Natural killer cell (primary cell): ENCODE data around the gene CYP19A1. TPM values are rescaled to one million over a fixed set of nuclear protein-coding genes. Genes with fewer than 3 reads are reported as not detected.

Experiments used
- ATAC-seq, 3 donors: fragments of 150-1000 bp in 2 of 3; fragments of 200-7000 bp in 1 of 3; cut with Tn5 transposase; 1 replicate in 1 of 3; 2 replicates in 2 of 3; pipeline ENCODE4 v1.10.0; 2021; ENCODE audit warnings: mild to moderate bottlenecking in 2 of 3, moderate library complexity in 2 of 3
- DNase-seq, 2 donors: peaks; one replicate each; pipeline versions ENCODE4 v3.0.0 to v3.0.0-alpha.2; 2013 to 2021; ENCODE audit warnings: mixed read lengths in 1 of 2
- H3K27ac ChIP-seq: one replicate; pipeline ENCODE4 v1.5.1; 2013; ENCODE audit warnings: mild to moderate bottlenecking, low read length
- H3K27me3 ChIP-seq: one replicate; pipeline ENCODE4 v1.6.1; 2013; ENCODE audit warnings: low read length; ENCODE audit not compliant: control insufficient read depth, insufficient read depth
- H3K36me3 ChIP-seq: one replicate; pipeline ENCODE4 v1.6.1; 2013; ENCODE audit warnings: low read length; ENCODE audit not compliant: control insufficient read depth, insufficient read depth
- H3K4me1 ChIP-seq: one replicate; pipeline ENCODE4 v1.6.1; 2013; ENCODE audit warnings: low read length; ENCODE audit not compliant: control insufficient read depth, insufficient read depth
- H3K4me3 ChIP-seq: one replicate; pipeline ENCODE4 v1.5.1; 2013; ENCODE audit warnings: low read length
- H3K9me3 ChIP-seq: one replicate; pipeline ENCODE4 v1.6.1; 2013; ENCODE audit warnings: low read length; ENCODE audit not compliant: control insufficient read depth, insufficient read depth
- H3K27ac Mint-ChIP-seq, 2 donors: one replicate each; pipeline ENCODE4 v1.8.0; 2022; ENCODE audit warnings: mild to moderate bottlenecking in 2 of 2, mixed read lengths in 2 of 2, moderate library complexity in 1 of 2
- H3K27me3 Mint-ChIP-seq, 2 donors: one replicate each; pipeline ENCODE4 v1.8.0; 2022; ENCODE audit warnings: low read depth in 2 of 2, mixed read lengths in 2 of 2
- H3K36me3 Mint-ChIP-seq: one replicate; pipeline ENCODE4 v1.8.0; 2022; ENCODE audit warnings: mixed read lengths
- H3K4me1 Mint-ChIP-seq, 2 donors: one replicate each; pipeline ENCODE4 v1.8.0; 2022; ENCODE audit warnings: mixed read lengths in 2 of 2
- H3K4me3 Mint-ChIP-seq: one replicate; pipeline ENCODE4 v1.8.0; 2022; ENCODE audit warnings: mild to moderate bottlenecking, moderate library complexity, mixed read lengths
- H3K9me3 Mint-ChIP-seq, 2 donors: one replicate each; pipeline ENCODE4 v1.8.0; 2022; ENCODE audit warnings: mixed read lengths in 2 of 2
- CTCF ChIP-seq: fragments of 200-600 bp; IDR thresholded peaks from one replicate; pipeline ENCODE4 v1.8.0; 2022; ENCODE audit warnings: antibody characterized with exemption
- WGBS: methylation state at CpG from one replicate; pipeline ENCODE4 v1.1.7; 2013; ENCODE audit warnings: missing lambda C conversion rate; ENCODE audit not compliant: insufficient coverage; 5-methylcytosine and 5-hydroxymethylcytosine counted together
- intact Hi-C: fragments of 100-400 bp; cut with micrococcal nuclease; formaldehyde crosslinking; loops from one replicate; pipeline ENCODE4 v1.14.2; 2022
- total RNA-seq, 4 donors: library from RNA; stranded (reverse); fragments of 120-200 nt in 1 of 4; gene quantifications; one replicate each; pipeline versions ENCODE4 v1.2.3 to v1.2.4, GENCODE V29; 2013 to 2022

Gene CYP19A1
- total RNA-seq, 3 donors from 2014 or later (not counting 1 experiment from before 2014, with no cell fraction given), result not detected

GRCh38 chr15:51202783-51203182 is 135.6 kb downstream of the CYP19A1 start:
- Mint-ChIP-seq H3K36me3 (no peaks in the 10 kb centered on the region), H3K4me1 (no peaks in the 10 kb centered on the region), H3K4me3 (no peak overlapping the region), H3K27ac (no peak overlapping the region), H3K9me3 (no peaks in the 10 kb centered on the region), H3K27me3 (peaks cover 6 to 23% of the 10 kb centered on the region in 2 donors)
- no peaks in the 10 kb centered on the region for H3K36me3 ChIP-seq
- 38% methylated on average over 2 of the region's 3 CpGs for WGBS
- TF ChIP-seq CTCF, result no peak
- no peaks in the 10 kb centered on the region for H3K27me3 ChIP-seq
- no peak overlapping the region for H3K4me3 ChIP-seq
- ATAC-seq (no peak), DNase-seq (no peak)
- no peak overlapping the region for H3K27ac ChIP-seq
- no peaks in the 10 kb centered on the region for H3K4me1 ChIP-seq
- intact Hi-C loops, result no loop called here
- no peaks in the 10 kb centered on the region for H3K9me3 ChIP-seq

GRCh38 chr15:51201581-51201980 is 136.8 kb downstream of the CYP19A1 start:
- no peak for ATAC-seq
- H3K9me3 ChIP-seq, result no peaks in the 10 kb centered on the region
- WGBS, result 93% methylated on average over 5 of the region's 5 CpGs
- no peak for DNase-seq
- H3K27ac ChIP-seq, result no peak overlapping the region
- no peaks in the 10 kb centered on the region for H3K36me3 ChIP-seq
- Mint-ChIP-seq H3K27me3 (peaks cover 9 to 26% of the 10 kb centered on the region in 2 donors), H3K9me3 (no peaks in the 10 kb centered on the region), H3K4me3 (no peak overlapping the region), H3K4me1 (no peaks in the 10 kb centered on the region), H3K36me3 (no peaks in the 10 kb centered on the region), H3K27ac (no peak overlapping the region)
- H3K4me3 ChIP-seq, result no peak overlapping the region
- intact Hi-C loops, result no loop called here
- no peaks in the 10 kb centered on the region for H3K4me1 ChIP-seq
- TF ChIP-seq CTCF, result no peak
- no peaks in the 10 kb centered on the region for H3K27me3 ChIP-seq

- Mint-ChIP-seq H3K4me3 (no peak overlapping the region), H3K27ac (no peak overlapping the region), H3K9me3 (no peaks in the 10 kb centered on the region), H3K27me3 (peaks cover 9 to 26% of the 10 kb centered on the region in 2 donors), H3K36me3 (no peaks in the 10 kb centered on the region), H3K4me1 (no peaks in the 10 kb centered on the region)
- intact Hi-C loops, result no loop called here
- DNase-seq, result no peak
- H3K27me3 ChIP-seq, result no peaks in the 10 kb centered on the region
- no peaks in the 10 kb centered on the region for H3K36me3 ChIP-seq
- no peak for ATAC-seq
- no peak overlapping the region for H3K27ac ChIP-seq
- TF ChIP-seq CTCF, result no peak
- WGBS, result 72% methylated on average over 3 of the region's 3 CpGs
- no peaks in the 10 kb centered on the region for H3K4me1 ChIP-seq
- no peak overlapping the region for H3K4me3 ChIP-seq
- no peaks in the 10 kb centered on the region for H3K9me3 ChIP-seq
These were observed 137.6 kb downstream of the CYP19A1 start for GRCh38 chr15:51200792-51201191.

GRCh38 chr15:51199541-51199940 is 138.9 kb downstream of the CYP19A1 start:
- Histone ChIP-seq H3K9me3 (no peaks in the 10 kb centered on the region), H3K27ac (no peak overlapping the region), H3K4me3 (no peak overlapping the region), H3K36me3 (no peaks in the 10 kb centered on the region), H3K4me1 (no peaks in the 10 kb centered on the region), H3K27me3 (no peaks in the 10 kb centered on the region)
- H3K27me3 Mint-ChIP-seq, result peaks cover 9 to 26% of the 10 kb centered on the region in 2 donors
- no peak for TF ChIP-seq CTCF
- intact Hi-C loops, result no loop called here
- no peak for DNase-seq
- no peak overlapping the region for H3K27ac Mint-ChIP-seq
- no peaks in the 10 kb centered on the region for H3K36me3 Mint-ChIP-seq
- no peaks in the 10 kb centered on the region for H3K4me1 Mint-ChIP-seq
- 92% methylated on average over 4 of the region's 6 CpGs for WGBS
- H3K4me3 Mint-ChIP-seq, result no peak overlapping the region
- ATAC-seq, result no peak
- H3K9me3 Mint-ChIP-seq, result no peaks in the 10 kb centered on the region
